HG02840 (cell line): Measurements from ENCODE around the gene ILF3.

ENCODE experiments used
- ATAC-seq: cut with Tn5 transposase; IDR thresholded peaks from one replicate; pipeline ENCODE4 v1.9.1; 2021; ENCODE audit warnings: mild to moderate bottlenecking, moderate library complexity, moderate number of reproducible peaks; ENCODE audit not compliant: unreplicated experiment, low FRiP score

ILF3 gene

GRCh38 chr19:10653732-10654609, at the start of gene ILF3:
Gene ILF3 (plus strand): TSS chr19:10654346. CDS start chr19:10670606, 16,260 bp downstream.
- peak; percentile 78 for ATAC-seq

GRCh38 chr19:10604460-10604980, 49.6 kb upstream of the ILF3 start:
- ATAC-seq: no peak

GRCh38 chr19:10611907-10612306, 42.2 kb upstream of the ILF3 start:
- no peak for ATAC-seq

- no peak for ATAC-seq
Observed at GRCh38 chr19:10612499-10613119, 41.5 kb upstream of the ILF3 start.

GRCh38 chr19:10615429-10616023, 38.6 kb upstream of the ILF3 start:
- no peak for ATAC-seq

- ATAC-seq: no peak
Observed at GRCh38 chr19:10617409-10618121, 36.6 kb upstream of the ILF3 start.

GRCh38 chr19:10618846-10619245, 35.3 kb upstream of the ILF3 start:
- ATAC-seq: no peak

- ATAC-seq: no peak
Observed at GRCh38 chr19:10620786-10621185, 33.4 kb upstream of the ILF3 start.

- ATAC-seq: no peak
Observed at GRCh38 chr19:10621966-10622365, 32.2 kb upstream of the ILF3 start.

GRCh38 chr19:10624585-10624984, 29.6 kb upstream of the ILF3 start:
- no peak for ATAC-seq

GRCh38 chr19:10625003-10625761, 29.0 kb upstream of the ILF3 start, which contains the start of gene SLC44A2:
Gene SLC44A2 (plus strand): TSS chr19:10625553. CDS start chr19:10625634, 81 bp downstream.
- ATAC-seq: no peak

- no peak for ATAC-seq
Observed at GRCh38 chr19:10625762-10626138, 28.4 kb upstream of the ILF3 start.

GRCh38 chr19:10631874-10632273, 22.3 kb upstream of the ILF3 start:
- ATAC-seq: no peak

- no peak for ATAC-seq
Observed at GRCh38 chr19:10634430-10634829, 19.7 kb upstream of the ILF3 start.

- no peak for ATAC-seq
Observed at GRCh38 chr19:10634963-10635362, 19.2 kb upstream of the ILF3 start.

- no peak for ATAC-seq
Observed at GRCh38 chr19:10636304-10636972, 17.7 kb upstream of the ILF3 start.

- ATAC-seq: no peak
Observed at GRCh38 chr19:10637894-10638293, 16.3 kb upstream of the ILF3 start.

- no peak for ATAC-seq
Observed at GRCh38 chr19:10639836-10640235, 14.3 kb upstream of the ILF3 start.

- no peak for ATAC-seq
Observed at GRCh38 chr19:10640361-10640760, 13.8 kb upstream of the ILF3 start.
